Ammon's horn (tissue), 1 donor: ENCODE results near the gene CCDC182.

ENCODE experiments used
- DNase-seq: peaks from one replicate; pipeline ENCODE4 v3.0.0-alpha.2; 2016; ENCODE audit warnings: low spot score

Gene CCDC182

GRCh38 chr17:57756951-57757350 is 11.9 kb upstream of the CCDC182 start:
- DNase-seq, result no peak

- no peak for DNase-seq
Observed at GRCh38 chr17:57755480-57756070, 10.5 kb upstream of the CCDC182 start.

- DNase-seq, result peak; percentile 31
Observed at GRCh38 chr17:57752031-57752905, 7.2 kb upstream of the CCDC182 start.

GRCh38 chr17:57751348-57751971 is 6.4 kb upstream of the CCDC182 start:
- DNase-seq, result no peak

GRCh38 chr17:57750895-57751294 is 5.8 kb upstream of the CCDC182 start:
- DNase-seq, result no peak

GRCh38 chr17:57750109-57750871 is 5.2 kb upstream of the CCDC182 start:
- no peak for DNase-seq

- no peak for DNase-seq
Observed at GRCh38 chr17:57749701-57750100, 4.6 kb upstream of the CCDC182 start.

- DNase-seq, result peak; percentile 83
Observed at GRCh38 chr17:57747221-57748017, 2.3 kb upstream of the CCDC182 start.

GRCh38 chr17:57746221-57746620 is 1.1 kb upstream of the CCDC182 start:
- no peak for DNase-seq

GRCh38 chr17:57744195-57745170 is 616 bp downstream of the CCDC182 start:
- peak; percentile 34 for DNase-seq

GRCh38 chr17:57740235-57740528 is 4.9 kb downstream of the CCDC182 start:
- DNase-seq, result no peak

GRCh38 chr17:57739402-57740234 is 5.5 kb downstream of the CCDC182 start:
- no peak for DNase-seq

- DNase-seq, result no peak
Observed at GRCh38 chr17:57737450-57737849, 7.6 kb downstream of the CCDC182 start.

GRCh38 chr17:57735707-57736106 is 9.4 kb downstream of the CCDC182 start:
- no peak for DNase-seq

GRCh38 chr17:57735230-57735629 is 9.9 kb downstream of the CCDC182 start:
- no peak for DNase-seq

- DNase-seq, result no peak
Observed at GRCh38 chr17:57733085-57733484, 12.0 kb downstream of the CCDC182 start.

- DNase-seq, result no peak
Observed at GRCh38 chr17:57732062-57732461, 13.0 kb downstream of the CCDC182 start.

GRCh38 chr17:57730026-57730701 is 14.9 kb downstream of the CCDC182 start:
- no peak for DNase-seq

GRCh38 chr17:57727630-57728175 is 17.4 kb downstream of the CCDC182 start:
- DNase-seq, result no peak
